Activated naive CD8-positive, alpha-beta T cell treated with anti-CD3 and anti-CD28 coated beads, Interleukin-2, amount 50 U/mL, for 16 hours (primary cell): Measurements from ENCODE around the gene REEP5.
"Not testable (repeated sequence)": the region's sequence is repeated elsewhere in the genome, so short reads cannot be mapped to it uniquely, and the experiment has no call there.

Experiments
- DNase-seq: peaks from one replicate; pipeline ENCODE4 v3.0.0-alpha.2; 2020; ENCODE audit warnings: low read depth, low spot score

The REEP5 gene

GRCh38 chr5:112933105-112933504, 11.1 kb upstream of the REEP5 start:
- DNase-seq, result no peak

- DNase-seq, result no peak
Measured at GRCh38 chr5:112931473-112931872, 9.4 kb upstream of the REEP5 start.

GRCh38 chr5:112930082-112930344, 8.0 kb upstream of the REEP5 start:
- no peak for DNase-seq

- no peak for DNase-seq
Measured at GRCh38 chr5:112929336-112930081, 7.5 kb upstream of the REEP5 start.

- DNase-seq, result no peak
Measured at GRCh38 chr5:112923988-112924387, 2.0 kb upstream of the REEP5 start.

- DNase-seq, result no peak
Measured at GRCh38 chr5:112923148-112923917, 1.3 kb upstream of the REEP5 start.

GRCh38 chr5:112921026-112921832, 798 bp downstream of the REEP5 start:
- DNase-seq, result peak; percentile 10

- no peak for DNase-seq
Measured at GRCh38 chr5:112919972-112920371, 2.1 kb downstream of the REEP5 start.

GRCh38 chr5:112918679-112919078, 3.3 kb downstream of the REEP5 start:
- DNase-seq, result no peak

- no peak for DNase-seq
Measured at GRCh38 chr5:112918136-112918535, 3.9 kb downstream of the REEP5 start.

GRCh38 chr5:112917453-112917995, 4.5 kb downstream of the REEP5 start:
- no peak for DNase-seq

GRCh38 chr5:112915831-112916230, 6.2 kb downstream of the REEP5 start:
- DNase-seq, result no peak

- DNase-seq, result no peak
Measured at GRCh38 chr5:112914584-112914983, 7.4 kb downstream of the REEP5 start.

- no peak for DNase-seq
Measured at GRCh38 chr5:112910529-112910928, 11.5 kb downstream of the REEP5 start.

GRCh38 chr5:112908854-112909253, 13.2 kb downstream of the REEP5 start:
- DNase-seq, result no peak

- DNase-seq, result no peak
Measured at GRCh38 chr5:112907166-112907631, 14.8 kb downstream of the REEP5 start.

- no peak for DNase-seq
Measured at GRCh38 chr5:112906637-112907036, 15.4 kb downstream of the REEP5 start.

- not testable (repeated sequence) for DNase-seq
Measured at GRCh38 chr5:112904996-112905395, 17.0 kb downstream of the REEP5 start.

- no peak for DNase-seq
Measured at GRCh38 chr5:112902561-112902960, 19.5 kb downstream of the REEP5 start.

GRCh38 chr5:112895682-112896081, 26.3 kb downstream of the REEP5 start:
- DNase-seq, result no peak

GRCh38 chr5:112892776-112893175, 29.3 kb downstream of the REEP5 start:
- no peak for DNase-seq

- not testable (repeated sequence) for DNase-seq
Measured at GRCh38 chr5:112892066-112892465, 30.0 kb downstream of the REEP5 start.
